ENCODE measurements around the gene BAG5. TPM values are rescaled to one million over a fixed set of nuclear protein-coding genes. Genes with fewer than 3 reads are reported as not detected.

Gene BAG5
- total RNA-seq, 1 experiment from 2014 or later: 32.6 TPM

- no peak overlapping the region for H3K9ac ChIP-seq (ENCODE audit: low read length)
- no peak overlapping the region for H2AFZ ChIP-seq (ENCODE audit: low read length)
- H3K79me2 ChIP-seq (ENCODE audit: low read length): peaks cover 36% of the 10 kb centered on the region
- H3K4me3 ChIP-seq (ENCODE audit: low read length): no peak overlapping the region
- H3K9me3 ChIP-seq (ENCODE audit: low read length): no peaks in the 10 kb centered on the region
- peaks cover 31% of the 10 kb centered on the region for H3K4me1 ChIP-seq (ENCODE audit: low read length)
- H3K27me3 ChIP-seq (ENCODE audit: low read length): no peaks in the 10 kb centered on the region
- DNase-seq: no peak
- no peaks in the 10 kb centered on the region for H3K9me2 ChIP-seq (replicated peaks; ENCODE audit: insufficient read depth, low read length)
- H3K4me2 ChIP-seq (ENCODE audit: low read depth, low read length, poor library complexity, severe bottlenecking): no peak overlapping the region
- H3K27ac ChIP-seq (ENCODE audit: low read length): no peak overlapping the region
- no peaks in the 10 kb centered on the region for H3K36me3 ChIP-seq (ENCODE audit: insufficient read depth, low read length)
- H4K20me1 ChIP-seq (ENCODE audit: insufficient read depth, low read depth, low read length): peaks cover 13% of the 10 kb centered on the region; the same call in 1 of the 2 replicates
Observed at GRCh38 chr14:103531421-103532215, 30.8 kb downstream of the BAG5 start.

- no peak for DNase-seq
- Histone ChIP-seq H3K79me2 (ENCODE audit: low read length) (peaks cover 36% of the 10 kb centered on the region), H3K4me1 (ENCODE audit: low read length) (peaks cover 31% of the 10 kb centered on the region), H3K36me3 (ENCODE audit: insufficient read depth, low read length) (no peaks in the 10 kb centered on the region), H2AFZ (ENCODE audit: low read length) (no peak overlapping the region), H3K4me3 (ENCODE audit: low read length) (peak overlapping the region; percentile 93; the same call in 1 of the 2 replicates), H3K9me3 (ENCODE audit: low read length) (no peaks in the 10 kb centered on the region), H3K27ac (ENCODE audit: low read length) (no peak overlapping the region), H3K9ac (ENCODE audit: low read length) (no peak overlapping the region), H3K4me2 (ENCODE audit: low read depth, low read length, poor library complexity, severe bottlenecking) (peak overlapping the region; percentile 83), H3K27me3 (ENCODE audit: low read length) (no peaks in the 10 kb centered on the region), H3K9me2 (replicated peaks; ENCODE audit: insufficient read depth, low read length) (no peaks in the 10 kb centered on the region), H4K20me1 (ENCODE audit: insufficient read depth, low read depth, low read length) (peaks cover 13% of the 10 kb centered on the region; the same call in 1 of the 2 replicates)
Observed at GRCh38 chr14:103530831-103531230, 31.6 kb downstream of the BAG5 start.

DNA sequence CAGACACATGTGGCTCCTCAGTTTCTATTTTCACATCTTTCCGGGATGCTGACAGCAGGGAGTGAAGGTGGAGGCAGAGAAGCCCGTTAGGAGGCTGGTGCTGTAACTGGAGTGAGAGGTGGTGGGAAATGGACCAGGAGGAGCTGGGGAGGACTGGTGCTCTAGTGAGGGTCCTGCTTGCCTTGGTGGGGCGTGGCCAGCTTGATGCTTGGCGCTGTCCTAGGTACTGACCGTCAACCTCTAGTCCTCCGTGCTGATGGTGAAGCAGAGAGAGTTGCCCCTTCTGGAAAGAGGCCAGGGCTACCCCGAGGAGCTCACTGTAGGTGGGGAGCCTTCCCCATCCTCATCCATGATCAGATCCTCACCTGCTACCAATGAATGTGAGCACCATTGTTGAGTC, 32.1 kb downstream of the BAG5 start:
- Histone ChIP-seq H3K79me2 (ENCODE audit: low read length) (peaks cover 36% of the 10 kb centered on the region), H3K27me3 (ENCODE audit: low read length) (no peaks in the 10 kb centered on the region), H2AFZ (ENCODE audit: low read length) (no peak overlapping the region), H3K27ac (ENCODE audit: low read length) (no peak overlapping the region), H3K36me3 (ENCODE audit: insufficient read depth, low read length) (no peaks in the 10 kb centered on the region), H3K4me1 (ENCODE audit: low read length) (peaks cover 31% of the 10 kb centered on the region), H3K9me2 (replicated peaks; ENCODE audit: insufficient read depth, low read length) (no peaks in the 10 kb centered on the region), H3K4me2 (ENCODE audit: low read depth, low read length, poor library complexity, severe bottlenecking) (peak overlapping the region; percentile 83), H3K9ac (ENCODE audit: low read length) (peak overlapping the region; percentile 89), H3K4me3 (ENCODE audit: low read length) (peak overlapping the region; percentile 93), H4K20me1 (ENCODE audit: insufficient read depth, low read depth, low read length) (peaks cover 13% of the 10 kb centered on the region; the same call in 1 of the 2 replicates), H3K9me3 (ENCODE audit: low read length) (no peaks in the 10 kb centered on the region)
- peak; percentile 74 for DNase-seq

- Histone ChIP-seq H3K36me3 (ENCODE audit: insufficient read depth, low read length) (no peaks in the 10 kb centered on the region), H3K9me2 (replicated peaks; ENCODE audit: insufficient read depth, low read length) (no peaks in the 10 kb centered on the region), H3K4me1 (ENCODE audit: low read length) (peaks cover 35% of the 10 kb centered on the region), H3K9ac (ENCODE audit: low read length) (peak overlapping the region; percentile 89), H3K79me2 (ENCODE audit: low read length) (peaks cover 36% of the 10 kb centered on the region), H3K4me3 (ENCODE audit: low read length) (peak overlapping the region; percentile 93), H3K27ac (ENCODE audit: low read length) (no peak overlapping the region; the same call in 1 of the 2 replicates), H3K27me3 (ENCODE audit: low read length) (no peaks in the 10 kb centered on the region), H4K20me1 (ENCODE audit: insufficient read depth, low read depth, low read length) (peaks cover 13% of the 10 kb centered on the region; the same call in 1 of the 2 replicates), H3K9me3 (ENCODE audit: low read length) (no peaks in the 10 kb centered on the region), H2AFZ (ENCODE audit: low read length) (peak overlapping the region; percentile 17; the same call in 1 of the 2 replicates), H3K4me2 (ENCODE audit: low read depth, low read length, poor library complexity, severe bottlenecking) (peak overlapping the region; percentile 83)
- DNase-seq: peak; percentile 55
Observed at GRCh38 chr14:103529383-103530365, 32.8 kb downstream of the BAG5 start.

DNA sequence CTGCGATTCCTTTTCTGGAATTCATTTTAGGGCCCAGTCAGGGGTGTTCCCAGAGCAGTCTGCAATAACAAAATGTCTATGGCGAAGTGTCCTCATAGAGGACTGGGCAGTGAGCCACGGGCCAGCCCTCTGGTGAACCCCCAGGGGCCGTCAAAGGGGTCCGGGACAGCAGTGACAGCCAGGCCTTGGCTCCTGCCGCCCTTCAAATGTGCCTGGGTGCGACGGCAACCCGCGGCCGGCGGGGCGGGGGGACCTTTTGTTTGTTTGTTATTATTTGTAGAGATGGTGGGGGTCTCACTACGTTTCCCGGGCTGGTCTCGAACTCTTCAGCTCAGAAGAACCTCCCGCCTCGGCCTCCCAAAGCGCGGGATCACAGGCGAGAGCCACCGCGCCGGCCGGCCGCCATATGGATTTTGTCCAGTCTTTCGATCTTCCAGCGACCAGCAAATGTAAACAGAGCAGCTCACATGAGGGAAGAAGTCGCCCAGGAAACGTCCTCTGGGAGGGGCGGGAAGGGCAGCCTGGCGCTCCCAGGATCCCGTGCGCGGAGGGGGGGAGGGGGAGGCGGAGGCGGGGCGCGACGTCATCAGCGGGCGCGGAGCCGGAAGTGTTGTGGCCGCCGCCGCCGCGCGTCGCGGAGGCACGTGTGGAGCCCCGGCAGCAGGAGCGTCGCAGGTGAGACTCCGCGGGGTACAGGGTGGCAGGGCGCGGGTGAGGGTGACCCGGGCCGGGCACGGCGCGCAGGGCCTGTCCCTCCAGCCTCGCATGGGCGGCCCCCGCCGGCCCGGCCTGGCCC, 33.7 kb downstream of the BAG5 start, which contains the start of gene TRMT61A:
TSS of gene TRMT61A (plus strand) at position 610 of the 796 bp plus-strand sequence. CDS start 783 bp downstream, outside the sequence.
- peak within 1 kb of the TSS; percentile 75; the same call in 1 of the 2 replicates for H2AFZ ChIP-seq (ENCODE audit: low read length)
- no peaks in the 10 kb centered on the region for H3K36me3 ChIP-seq (ENCODE audit: insufficient read depth, low read length)
- peak within 1 kb of the TSS; percentile 93 for H3K4me3 ChIP-seq (ENCODE audit: low read length)
- no peaks in the 10 kb centered on the region for H3K9me2 ChIP-seq (replicated peaks; ENCODE audit: insufficient read depth, low read length)
- H3K9me3 ChIP-seq (ENCODE audit: low read length): no peaks in the 10 kb centered on the region
- H3K4me2 ChIP-seq (ENCODE audit: low read depth, low read length, poor library complexity, severe bottlenecking): peak within 1 kb of the TSS; percentile 83
- no peaks in the 10 kb centered on the region for H3K27me3 ChIP-seq (ENCODE audit: low read length)
- peak; percentile 93 for DNase-seq
- H3K4me1 ChIP-seq (ENCODE audit: low read length): peaks cover 41% of the 10 kb centered on the region
- peaks cover 13% of the 10 kb centered on the region; the same call in 1 of the 2 replicates for H4K20me1 ChIP-seq (ENCODE audit: insufficient read depth, low read depth, low read length)
- peak within 1 kb of the TSS; percentile 89 for H3K9ac ChIP-seq (ENCODE audit: low read length)
- H3K79me2 ChIP-seq (ENCODE audit: low read length): peaks cover 36% of the 10 kb centered on the region
- H3K27ac ChIP-seq (ENCODE audit: low read length): peak within 1 kb of the TSS; percentile 57; the same call in 1 of the 2 replicates

DNA sequence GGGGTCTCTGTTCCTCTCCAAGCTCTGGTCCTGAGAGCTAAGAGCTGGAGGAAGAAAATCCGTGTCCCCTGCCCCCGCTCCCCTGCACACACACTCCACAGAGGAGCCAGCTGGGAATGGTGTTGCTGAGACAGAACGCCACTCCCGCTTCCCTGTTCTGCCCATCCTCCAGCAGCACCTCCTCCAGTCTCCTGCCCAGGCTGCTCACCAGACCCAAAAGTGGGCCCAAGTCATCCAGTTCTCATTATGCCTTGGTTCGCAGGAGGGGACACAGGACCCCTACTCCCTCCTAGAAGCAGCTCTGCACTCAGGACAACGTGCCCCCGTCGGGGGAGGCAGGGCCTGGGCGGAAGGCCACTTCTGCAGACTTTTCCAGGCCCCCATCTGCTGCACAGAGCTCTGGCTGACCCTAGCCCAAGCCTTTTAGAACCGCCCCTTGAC, 34.3 kb downstream of the BAG5 start:
- H3K27ac ChIP-seq (ENCODE audit: low read length): peak overlapping the region; percentile 57; the same call in 1 of the 2 replicates
- no peak overlapping the region for H2AFZ ChIP-seq (ENCODE audit: low read length)
- DNase-seq: no peak
- peak overlapping the region; percentile 89 for H3K9ac ChIP-seq (ENCODE audit: low read length)
- H3K36me3 ChIP-seq (ENCODE audit: insufficient read depth, low read length): no peaks in the 10 kb centered on the region
- H3K4me2 ChIP-seq (ENCODE audit: low read depth, low read length, poor library complexity, severe bottlenecking): peak overlapping the region; percentile 83
- no peaks in the 10 kb centered on the region for H3K9me3 ChIP-seq (ENCODE audit: low read length)
- H3K27me3 ChIP-seq (ENCODE audit: low read length): no peaks in the 10 kb centered on the region
- H3K4me1 ChIP-seq (ENCODE audit: low read length): peaks cover 41% of the 10 kb centered on the region
- peaks cover 13% of the 10 kb centered on the region; the same call in 1 of the 2 replicates for H4K20me1 ChIP-seq (ENCODE audit: insufficient read depth, low read depth, low read length)
- peak overlapping the region; percentile 93 for H3K4me3 ChIP-seq (ENCODE audit: low read length)
- H3K9me2 ChIP-seq (replicated peaks; ENCODE audit: insufficient read depth, low read length): no peaks in the 10 kb centered on the region
- H3K79me2 ChIP-seq (ENCODE audit: low read length): peaks cover 36% of the 10 kb centered on the region

DNA sequence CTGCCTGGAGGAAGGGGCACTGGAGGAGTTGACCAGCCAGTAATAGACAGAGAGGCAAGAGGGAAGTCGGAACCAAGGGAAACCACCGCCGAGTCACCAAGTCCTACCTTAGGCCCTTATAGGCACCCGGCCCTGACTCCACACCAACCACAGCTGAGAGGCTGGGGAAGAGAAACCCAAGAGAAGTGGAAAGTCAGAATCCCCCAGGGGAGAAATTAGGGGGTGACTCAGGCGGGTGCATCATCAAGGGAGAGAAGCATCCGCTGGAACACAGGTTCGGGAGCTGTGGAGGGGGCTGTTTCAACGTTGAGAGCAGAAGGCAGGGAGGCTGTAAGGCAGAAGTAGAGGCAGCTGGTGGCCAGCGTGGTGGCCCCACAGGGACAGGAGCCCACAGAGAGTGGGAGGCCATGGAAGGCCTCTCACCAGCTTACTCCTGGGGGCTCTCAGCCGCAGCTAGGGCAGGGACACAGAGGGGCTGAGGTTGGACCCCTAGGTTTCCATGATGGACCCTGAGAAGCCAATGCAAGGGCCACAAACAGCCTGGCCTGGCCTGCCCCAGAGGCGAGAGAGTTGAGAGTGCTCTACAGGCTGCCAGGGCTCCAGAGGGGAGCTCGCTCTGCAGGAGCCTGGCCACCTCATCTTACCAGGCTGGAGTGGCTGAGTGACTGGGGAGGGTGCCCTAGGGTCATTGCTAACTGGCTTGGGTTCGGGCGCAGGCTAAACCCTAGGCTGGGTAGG, 34.9 kb downstream of the BAG5 start:
- no peaks in the 10 kb centered on the region for H3K9me3 ChIP-seq (ENCODE audit: low read length)
- H3K9me2 ChIP-seq (replicated peaks; ENCODE audit: insufficient read depth, low read length): no peaks in the 10 kb centered on the region
- H3K4me1 ChIP-seq (ENCODE audit: low read length): peaks cover 41% of the 10 kb centered on the region
- H3K9ac ChIP-seq (ENCODE audit: low read length): peak overlapping the region; percentile 89
- H4K20me1 ChIP-seq (ENCODE audit: insufficient read depth, low read depth, low read length): peaks cover 13% of the 10 kb centered on the region; the same call in 1 of the 2 replicates
- H2AFZ ChIP-seq (ENCODE audit: low read length): no peak overlapping the region
- peak overlapping the region; percentile 57 for H3K27ac ChIP-seq (ENCODE audit: low read length)
- peak overlapping the region; percentile 93 for H3K4me3 ChIP-seq (ENCODE audit: low read length)
- H3K4me2 ChIP-seq (ENCODE audit: low read depth, low read length, poor library complexity, severe bottlenecking): peak overlapping the region; percentile 83
- peaks cover 36% of the 10 kb centered on the region for H3K79me2 ChIP-seq (ENCODE audit: low read length)
- no peaks in the 10 kb centered on the region for H3K36me3 ChIP-seq (ENCODE audit: insufficient read depth, low read length)
- DNase-seq: peak; percentile 90
- no peaks in the 10 kb centered on the region for H3K27me3 ChIP-seq (ENCODE audit: low read length)

Measured in Karpas-422 (cell line).